Body of pancreas (tissue), 4 donors: ENCODE results near the gene PTPRJ.

Experiments used
- CTCF ChIP-seq, 7 experiments: fragments of 450-650 bp in 4 of 7; fragments of 200-600 bp in 3 of 7; sonication (generic) in 3 of 7; IDR thresholded peaks; one replicate each; pipeline ENCODE4 v1.5.1; 2016 to 2019; ENCODE audit warnings: antibody characterized with exemption in 7 of 7
- POLR2A ChIP-seq, 3 donors: fragments of 450-650 bp; IDR thresholded peaks; one replicate each; pipeline ENCODE4 v1.6.1; 2016; ENCODE audit warnings: antibody characterized with exemption in 3 of 3, mild to moderate bottlenecking in 2 of 3

GRCh38 chr11:47977623-47978022 is 2.7 kb upstream of the PTPRJ start:
- no peak for TF ChIP-seq CTCF (IDR thresholded peaks at IDR 0.05)
- TF ChIP-seq POLR2A (IDR thresholded peaks at IDR 0.05): no peak
